GM18870 (cell line): ENCODE results near the gene OR6S1.

ENCODE experiments used
- ATAC-seq: cut with Tn5 transposase; IDR thresholded peaks from one replicate; pipeline ENCODE4 v1.9.1; 2021; ENCODE audit warnings: moderate library complexity; ENCODE audit not compliant: unreplicated experiment

The OR6S1 gene, protein sequence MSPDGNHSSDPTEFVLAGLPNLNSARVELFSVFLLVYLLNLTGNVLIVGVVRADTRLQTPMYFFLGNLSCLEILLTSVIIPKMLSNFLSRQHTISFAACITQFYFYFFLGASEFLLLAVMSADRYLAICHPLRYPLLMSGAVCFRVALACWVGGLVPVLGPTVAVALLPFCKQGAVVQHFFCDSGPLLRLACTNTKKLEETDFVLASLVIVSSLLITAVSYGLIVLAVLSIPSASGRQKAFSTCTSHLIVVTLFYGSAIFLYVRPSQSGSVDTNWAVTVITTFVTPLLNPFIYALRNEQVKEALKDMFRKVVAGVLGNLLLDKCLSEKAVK

DNA sequence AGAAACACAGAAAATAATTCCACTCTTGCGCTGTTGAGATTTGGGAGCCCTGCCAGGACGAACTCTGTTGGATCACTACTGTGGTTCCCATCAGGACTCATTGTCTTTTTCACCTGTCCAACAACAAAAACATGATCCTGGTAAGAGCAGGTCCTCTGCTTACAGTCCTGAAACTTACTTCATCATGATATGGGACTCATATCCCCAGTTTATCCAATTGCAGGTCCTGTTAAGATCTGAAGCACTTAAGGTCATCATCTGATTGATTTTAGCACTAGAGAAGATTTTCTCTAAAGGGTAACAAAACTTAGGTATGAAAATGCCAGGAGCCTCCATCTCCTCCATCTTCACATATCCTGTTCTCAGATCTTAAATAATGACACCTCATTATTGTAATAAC, at the start of gene OR6S1:
OR6S1 (minus strand) TSS at position 101 of the 400 bp plus-strand sequence; CDS start at position 101, 0 bp downstream.
- no peak for ATAC-seq

DNA sequence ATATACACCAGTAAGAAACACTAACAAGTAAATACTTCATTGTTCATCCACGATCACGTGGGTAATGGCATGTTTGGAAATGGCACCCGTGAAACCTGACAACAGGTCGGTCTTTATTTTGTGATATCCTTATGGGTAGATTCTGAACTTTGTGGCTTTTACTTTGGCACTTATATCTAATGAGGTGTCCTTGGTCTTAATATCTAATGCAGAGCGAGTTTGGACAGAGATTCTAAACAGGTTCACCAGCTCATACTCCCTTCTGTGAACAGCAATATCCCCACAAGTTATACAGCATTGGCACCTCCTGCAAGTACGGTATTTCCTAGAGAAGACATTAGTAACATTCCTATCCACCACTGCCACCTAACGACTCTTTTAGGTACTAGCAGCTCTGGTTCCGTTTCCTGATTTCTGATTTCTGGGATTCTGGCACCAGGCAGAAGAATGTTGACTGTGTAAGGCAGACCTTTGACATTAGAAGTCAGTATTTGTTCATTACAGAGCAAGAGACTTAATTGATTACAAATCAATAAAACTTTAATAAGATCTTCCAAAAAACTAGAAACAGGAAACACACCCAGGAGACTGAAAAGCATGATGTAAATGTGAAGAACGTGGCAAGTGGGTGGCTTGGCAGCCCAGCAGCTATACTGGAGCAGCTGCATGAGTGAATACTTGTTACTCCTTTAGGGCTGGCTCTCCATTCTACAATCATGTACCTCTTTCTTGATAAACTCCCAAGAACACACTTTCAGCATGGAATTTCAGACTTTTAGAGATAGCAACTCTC, 49.6 kb upstream of the OR6S1 start:
- peak; percentile 67 for ATAC-seq

DNA sequence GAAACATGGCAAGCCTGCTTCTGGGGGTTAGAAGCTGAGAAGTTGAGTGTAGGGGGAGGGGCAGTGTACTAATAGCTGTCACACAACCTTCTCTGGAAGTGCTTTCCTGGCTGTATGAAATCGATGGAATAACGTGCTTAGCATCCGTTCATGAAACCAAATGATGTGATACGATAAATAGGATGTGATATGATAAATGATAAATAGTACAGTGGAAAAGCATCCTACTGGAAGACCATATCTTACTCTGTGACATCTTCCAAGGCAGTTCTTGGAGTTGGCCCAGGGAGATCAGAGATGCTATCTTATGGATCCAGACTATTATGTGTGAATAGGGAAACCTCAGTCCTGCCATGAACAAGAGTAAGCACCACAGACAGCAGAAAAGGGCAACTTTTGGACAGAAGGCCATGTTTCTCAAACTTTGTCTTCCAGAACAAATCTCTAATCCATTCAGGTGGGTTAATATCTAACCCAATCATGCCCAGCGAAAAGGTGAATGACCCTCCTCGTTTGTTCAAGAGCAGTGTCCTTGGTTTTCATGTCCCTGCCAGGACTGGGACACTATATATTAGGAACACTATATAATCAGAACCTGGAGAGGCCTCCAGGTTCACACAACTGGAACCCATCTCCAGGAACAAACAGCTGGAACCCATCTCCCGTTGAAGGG, 46.8 kb upstream of the OR6S1 start, which contains the start of gene ANG:
ANG (plus strand) TSS at position 598 of the 673 bp plus-strand sequence. CDS start 4,801 bp downstream, outside the sequence.
- ATAC-seq, result no peak

DNA sequence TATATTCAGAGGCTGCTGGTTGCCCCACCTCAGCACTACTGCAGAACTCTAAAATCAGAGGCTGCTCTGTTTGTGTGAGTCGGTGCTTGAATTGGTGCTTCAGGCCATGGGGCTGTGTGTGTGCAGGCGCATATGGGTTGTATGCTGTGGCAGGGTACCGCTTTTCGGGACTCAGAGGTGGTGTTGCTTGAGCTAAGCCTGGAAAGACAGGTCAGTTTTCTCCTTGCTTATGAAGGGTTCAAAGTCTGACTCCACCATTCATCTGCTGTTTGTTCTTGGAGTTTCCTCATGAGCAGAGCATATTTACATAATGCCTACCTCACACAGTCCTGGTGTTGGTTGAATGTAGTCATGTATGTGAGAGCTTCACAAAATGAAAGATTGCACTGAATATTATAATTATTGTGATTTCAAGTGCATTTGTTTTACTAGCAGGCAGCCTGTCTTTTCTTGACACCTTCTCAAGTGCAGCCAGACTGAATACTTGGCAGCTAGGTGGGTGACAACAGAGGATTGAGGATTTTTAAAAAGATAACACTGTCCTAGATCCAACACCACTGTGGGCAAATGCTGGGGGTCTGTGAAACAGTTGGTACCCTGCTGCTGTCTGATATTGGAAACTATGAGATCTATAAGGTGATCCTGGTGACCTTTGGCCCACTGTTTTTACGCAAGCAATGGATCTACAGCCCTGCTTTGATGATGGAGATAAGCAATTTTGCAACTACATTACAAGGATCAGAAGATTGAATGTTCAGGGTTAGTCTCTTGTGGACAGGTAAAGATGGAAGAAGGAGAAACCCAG, 46.1 kb upstream of the OR6S1 start:
- ATAC-seq, result no peak

DNA sequence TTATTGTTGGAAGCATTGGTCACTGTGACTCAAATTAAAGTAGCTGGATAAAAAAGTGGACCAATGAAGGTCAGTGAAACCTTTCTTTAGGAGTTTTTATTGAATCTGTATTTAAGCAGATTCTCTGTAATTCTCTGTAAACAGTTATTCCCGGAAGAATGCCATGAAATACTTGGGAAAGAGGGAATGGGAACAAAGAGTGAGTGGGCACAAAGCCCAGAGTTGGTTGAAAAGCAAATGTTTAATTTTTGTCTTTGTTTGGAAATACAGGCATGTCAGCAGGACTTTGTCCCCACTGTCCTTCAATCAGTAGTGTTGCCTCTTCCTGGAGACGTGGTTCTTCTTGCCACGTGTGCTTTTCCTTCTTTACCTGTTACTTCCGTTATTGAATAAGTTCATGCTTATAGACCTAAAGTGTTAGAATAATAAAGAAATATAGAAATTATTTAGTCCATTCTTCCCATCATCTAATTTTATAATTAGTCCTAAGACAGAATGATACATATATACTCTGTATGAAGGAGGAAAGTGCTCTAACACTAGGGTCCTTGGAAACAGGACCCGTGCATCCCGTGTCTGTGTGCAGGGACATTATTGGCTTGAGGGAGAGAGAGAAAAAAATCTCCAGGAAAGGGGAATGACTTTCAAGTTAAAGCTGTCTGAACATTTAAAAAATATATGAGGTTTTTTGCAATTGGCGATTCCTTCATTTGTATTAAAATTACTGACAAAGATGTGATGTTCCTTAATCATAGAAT, 45.1 kb upstream of the OR6S1 start:
- no peak for ATAC-seq

DNA sequence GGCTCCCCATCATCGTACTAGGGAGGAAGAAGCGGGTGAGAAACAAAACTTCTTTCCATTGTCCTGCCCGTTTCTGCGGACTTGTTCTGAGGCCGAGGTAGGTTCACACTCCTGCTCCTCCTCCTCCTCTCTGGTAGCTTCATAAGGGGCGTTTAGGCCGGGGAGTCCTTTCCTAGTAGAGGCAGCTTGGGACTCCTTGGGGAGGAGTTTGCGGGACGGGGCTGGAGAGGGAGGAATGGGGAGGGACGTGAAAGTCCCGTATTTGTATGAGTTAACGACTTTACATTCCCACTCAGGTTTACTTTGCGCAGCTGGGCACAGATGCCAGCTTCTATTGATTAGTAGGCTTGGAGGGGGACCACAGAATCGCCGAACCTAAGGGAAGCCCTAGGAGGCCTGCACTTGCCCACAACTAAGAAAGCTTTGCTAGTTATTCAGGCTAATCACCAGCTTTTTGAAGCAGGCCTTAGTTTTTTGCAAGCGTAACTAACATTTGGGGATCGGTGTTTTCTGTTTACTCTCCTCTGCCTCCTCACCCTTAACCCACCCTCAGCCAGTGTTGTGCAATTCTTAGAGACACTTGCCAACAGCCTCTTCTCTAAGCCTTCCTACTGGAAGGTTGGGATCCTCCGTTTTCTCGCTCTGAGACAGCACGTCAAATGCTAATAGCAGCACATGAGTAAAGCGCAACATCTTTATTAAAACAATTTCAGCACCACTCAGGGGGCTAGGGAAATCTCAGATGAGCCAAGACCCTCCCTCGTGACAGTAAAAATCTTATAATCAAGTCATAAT, 43.4 kb upstream of the OR6S1 start:
- ATAC-seq, result no peak

DNA sequence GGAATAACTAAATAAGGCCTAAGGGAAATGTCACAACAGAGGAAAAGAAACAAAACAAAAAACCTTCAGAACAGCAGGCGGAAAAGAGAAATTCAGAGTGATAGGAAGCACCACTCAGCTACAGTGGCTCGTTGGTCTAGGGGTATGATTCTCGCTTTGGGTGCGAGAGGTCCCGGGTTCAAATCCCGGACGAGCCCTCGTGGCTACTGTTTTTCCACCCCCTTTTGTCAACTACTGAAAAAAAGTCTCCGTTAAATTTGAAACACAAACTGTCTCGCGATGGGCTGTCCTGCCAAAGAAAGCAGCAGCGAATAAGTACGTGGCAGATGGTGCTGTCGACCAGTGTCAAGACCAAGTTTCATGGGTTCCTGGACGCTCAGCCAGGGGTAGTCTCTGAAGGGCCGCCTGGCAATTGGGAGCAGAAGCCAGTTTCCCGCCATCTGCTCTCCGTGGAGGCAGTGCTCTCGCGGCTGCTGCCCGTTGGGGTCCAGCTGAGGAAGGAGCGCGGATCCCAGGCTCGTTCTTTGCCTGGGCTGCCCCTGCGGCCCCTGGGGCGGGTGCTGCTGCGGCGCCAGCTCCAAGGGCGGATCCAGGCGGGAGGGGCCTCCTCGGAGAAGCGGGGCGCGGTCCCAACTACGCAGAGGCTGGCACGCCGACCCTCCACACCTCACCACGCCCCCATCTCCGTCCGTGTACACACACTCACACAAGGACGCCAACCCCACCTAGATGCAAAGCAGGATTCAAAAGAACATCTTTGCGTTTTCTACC, 42.6 kb upstream of the OR6S1 start, which contains the start of gene RNASE4:
RNASE4 (plus strand) TSS at position 670 of the 771 bp plus-strand sequence. CDS start 14,812 bp downstream, outside the sequence.
- peak; percentile 35 for ATAC-seq

DNA sequence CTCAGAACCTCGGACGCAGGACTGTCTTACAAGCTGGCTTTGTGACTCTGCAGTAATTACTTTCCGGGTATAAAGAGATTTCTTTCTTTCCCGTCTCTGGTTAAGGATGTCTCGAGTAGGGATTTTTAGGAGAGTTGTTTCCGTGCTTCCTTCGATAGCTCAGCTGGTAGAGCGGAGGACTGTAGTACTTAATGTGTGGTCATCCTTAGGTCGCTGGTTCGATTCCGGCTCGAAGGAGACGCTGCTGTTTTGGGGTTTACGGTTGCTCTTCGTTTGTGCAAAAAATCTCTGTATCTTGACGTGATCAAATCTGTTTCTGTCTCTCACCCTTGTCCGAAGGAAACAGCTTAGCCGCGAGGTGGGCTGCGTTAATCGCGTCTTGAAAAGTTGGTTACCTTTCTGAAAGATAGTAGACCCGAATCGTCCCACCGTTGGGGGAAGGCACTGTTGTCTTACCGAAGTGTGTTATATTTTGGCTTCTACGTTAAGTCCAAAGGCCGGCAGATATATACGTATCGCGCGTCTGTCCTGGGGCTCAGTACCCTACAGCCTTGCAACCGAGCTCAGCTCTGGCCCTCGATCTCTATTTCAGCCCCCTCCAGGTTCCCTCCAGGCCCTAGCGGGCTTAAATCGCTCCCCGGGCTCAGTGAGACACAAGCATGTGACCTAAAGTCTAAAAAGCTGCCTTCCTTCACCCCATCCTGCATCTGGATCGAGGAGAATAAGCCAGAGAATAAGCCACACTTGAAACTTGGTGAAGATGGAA, 41.8 kb upstream of the OR6S1 start:
- ATAC-seq, result peak; percentile 26

DNA sequence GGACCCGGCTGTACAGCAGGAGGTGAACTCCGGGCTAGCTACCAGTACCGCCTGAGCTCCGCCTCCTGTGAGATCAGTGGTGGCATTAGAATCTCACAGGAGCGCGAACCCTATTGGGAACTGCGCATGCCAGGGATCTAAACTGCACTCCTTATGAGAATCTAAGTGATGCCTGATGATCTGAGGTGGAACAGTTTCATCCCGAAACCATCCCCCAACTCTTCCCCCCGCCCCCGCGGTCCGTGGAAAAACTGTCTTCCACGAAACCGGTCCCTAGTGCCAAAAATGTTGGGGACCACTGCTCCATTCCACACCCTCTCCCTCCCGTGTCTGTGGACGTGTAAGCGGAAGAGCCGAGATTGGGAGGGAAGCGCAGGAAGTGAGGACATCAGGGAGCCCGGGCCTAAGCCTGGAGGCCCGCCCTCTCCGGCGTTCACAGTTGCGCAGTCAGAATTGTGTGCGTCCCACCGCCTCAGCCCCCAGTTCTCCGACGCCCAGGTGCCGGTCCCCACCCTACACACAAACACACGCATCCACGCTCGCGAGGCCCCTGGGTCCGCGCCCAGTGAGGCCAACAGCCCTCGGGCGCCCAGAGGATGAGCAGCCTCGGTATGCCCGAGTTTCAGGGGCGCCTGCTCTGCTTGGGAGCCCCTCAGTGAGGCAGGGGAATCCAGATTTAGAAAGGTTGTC, 41.1 kb upstream of the OR6S1 start:
- peak; percentile 29 for ATAC-seq

DNA sequence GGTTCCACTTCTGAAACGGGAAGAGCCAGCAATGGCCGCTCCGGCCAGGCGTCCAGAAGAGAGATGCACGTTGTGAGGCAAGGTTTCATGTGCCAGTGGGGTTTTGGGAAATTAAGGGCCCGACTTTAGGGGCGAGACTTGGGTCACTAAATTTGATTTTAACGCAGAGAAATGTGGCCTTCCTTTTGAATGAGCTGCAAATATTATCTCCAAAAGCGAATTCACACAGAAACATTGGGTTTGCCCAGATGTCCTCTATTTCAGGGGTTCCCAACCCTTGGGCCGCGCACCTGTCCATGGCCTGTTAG, 40.6 kb upstream of the OR6S1 start:
- no peak for ATAC-seq

DNA sequence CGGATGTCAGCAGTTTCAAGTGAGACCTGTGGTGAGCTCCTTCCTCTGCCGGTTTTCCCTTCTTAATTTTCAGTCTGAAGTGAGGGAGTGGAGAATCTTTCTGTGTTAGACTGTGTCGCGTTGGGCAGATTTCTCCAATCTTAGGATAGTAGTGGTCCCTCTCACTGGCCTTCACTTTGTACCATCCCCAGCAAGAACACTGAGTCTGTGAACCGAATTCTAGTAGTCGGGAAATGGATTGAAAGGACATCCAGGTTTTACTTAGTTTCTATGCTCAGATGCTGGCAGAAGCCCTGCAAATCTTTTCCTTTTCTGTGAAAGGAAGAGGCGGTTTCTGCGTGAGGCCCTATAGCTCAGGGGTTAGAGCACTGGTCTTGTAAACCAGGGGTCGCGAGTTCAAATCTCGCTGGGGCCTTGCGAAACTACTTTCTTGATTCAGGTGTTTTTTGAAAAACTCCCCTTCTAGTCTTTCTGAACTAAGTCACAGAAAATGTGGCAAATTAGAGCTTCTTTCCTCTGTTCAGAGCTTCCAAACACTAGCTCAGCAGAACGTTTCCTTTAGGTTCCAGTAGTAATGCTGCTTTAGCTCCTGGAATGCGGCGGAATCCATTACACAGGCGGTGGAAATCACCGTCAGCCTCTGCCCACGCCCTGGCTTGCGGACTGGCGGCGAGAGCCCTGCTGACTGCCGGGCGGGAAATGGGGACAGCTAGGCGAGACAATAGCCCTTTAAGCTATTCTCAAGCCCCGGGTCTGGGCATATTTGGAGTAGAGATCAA, 40.0 kb upstream of the OR6S1 start:
- ATAC-seq, result peak; percentile 23

DNA sequence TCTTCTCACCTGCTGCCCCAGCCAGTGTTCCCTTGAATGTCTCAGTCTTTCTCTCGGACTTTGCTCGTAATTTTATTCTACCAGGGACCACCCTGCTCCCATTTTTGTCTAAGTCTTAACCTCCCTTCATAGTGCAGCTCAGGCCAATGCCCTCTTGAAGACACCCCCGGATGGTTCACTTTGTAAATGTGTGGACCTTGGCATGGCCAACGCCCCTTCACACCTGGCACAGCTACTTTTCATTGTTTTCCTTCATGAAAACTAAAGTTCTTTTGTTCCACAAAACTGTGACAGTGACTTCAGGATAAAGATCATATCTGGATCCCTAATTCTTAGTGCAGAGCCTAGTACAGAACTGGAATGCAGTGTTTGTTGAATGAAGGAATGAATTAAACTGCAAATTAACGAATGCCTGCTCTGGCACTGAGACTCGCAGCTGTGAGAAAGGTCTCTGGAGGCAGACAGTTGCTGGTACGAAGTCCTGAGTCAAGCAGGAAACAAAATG, 39.4 kb upstream of the OR6S1 start:
- no peak for ATAC-seq

DNA sequence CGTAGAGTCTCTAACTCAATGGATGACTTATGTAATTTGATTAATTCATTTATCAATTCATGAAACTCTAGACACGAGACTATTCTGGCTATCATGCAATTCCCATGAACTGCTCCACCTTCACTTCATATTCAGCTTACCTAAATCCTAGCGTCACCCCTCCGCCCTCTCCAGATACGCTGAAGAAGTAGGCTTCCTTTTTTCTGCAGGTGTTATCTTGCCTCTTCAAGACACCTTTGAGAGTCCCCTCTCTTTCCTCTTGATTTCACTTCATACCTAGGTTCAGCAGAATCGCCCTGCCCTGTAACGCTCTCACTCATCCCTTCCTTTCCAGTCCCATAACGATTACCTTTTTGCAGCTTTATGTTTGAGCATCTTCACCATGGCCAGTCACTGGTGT, 38.9 kb upstream of the OR6S1 start:
- ATAC-seq, result no peak

DNA sequence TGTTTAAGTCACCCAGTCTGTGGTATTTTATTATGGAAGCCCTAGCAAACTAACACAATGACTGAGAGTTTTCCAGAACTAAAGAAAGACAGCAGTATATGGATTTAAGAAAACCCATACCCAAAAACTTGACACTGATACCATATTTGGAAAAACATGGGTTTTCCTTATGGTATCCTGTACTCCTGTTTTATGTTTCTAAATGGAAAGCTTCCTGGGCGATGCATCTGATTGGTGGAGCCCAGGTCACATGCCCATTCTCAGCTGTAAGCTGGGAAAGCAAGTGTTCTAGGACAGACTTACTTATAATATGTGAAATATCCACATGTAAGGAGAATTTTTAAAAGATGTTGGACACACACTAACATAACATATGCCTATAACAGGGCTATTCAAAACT, 38.4 kb upstream of the OR6S1 start:
- ATAC-seq, result no peak

DNA sequence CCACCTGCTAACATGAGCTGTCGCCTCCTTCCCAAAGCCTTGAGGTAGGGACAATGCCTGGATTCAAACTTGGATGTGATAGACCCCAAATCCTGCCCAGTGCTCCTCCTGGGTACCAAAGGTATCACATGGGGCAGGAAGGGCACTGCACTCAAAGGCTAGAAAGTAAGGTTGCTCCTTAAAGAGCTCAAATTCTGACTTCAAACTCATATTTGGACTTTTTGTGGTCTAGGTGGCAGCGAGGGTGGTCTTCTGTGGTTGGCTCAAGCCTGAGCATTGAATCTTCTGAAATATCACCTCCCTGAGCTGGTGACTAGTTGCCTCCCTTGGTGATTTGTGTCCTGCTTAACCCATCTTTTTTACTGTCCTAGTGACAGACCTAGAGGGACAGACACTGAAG, 34.6 kb upstream of the OR6S1 start:
- no peak for ATAC-seq

DNA sequence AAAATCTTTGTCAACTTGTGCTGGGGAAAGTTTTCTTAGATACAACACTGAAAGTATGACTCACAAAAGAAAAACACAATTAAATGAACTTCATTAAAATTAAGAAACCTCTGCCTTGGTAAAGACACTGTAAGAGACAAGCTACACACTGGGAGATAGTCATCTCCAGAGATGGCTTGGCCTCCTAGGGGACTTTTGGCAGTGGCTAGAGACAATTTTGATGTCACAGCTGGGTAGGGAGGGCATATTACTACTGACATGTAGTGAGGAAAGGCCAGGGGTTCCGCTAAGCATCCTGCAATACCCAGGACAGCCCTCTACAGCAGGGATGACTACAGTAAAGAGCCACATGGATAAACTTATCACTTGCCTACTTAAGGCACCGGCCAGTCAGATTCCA, 34.2 kb upstream of the OR6S1 start:
- ATAC-seq, result no peak
